GM19452 (cell line): Measurements from ENCODE around the gene PNPO.
A peak's percentile ranks its signal among the peaks of the same experiment; 100 is the strongest.
"Not testable (repeated sequence)": the region's sequence is repeated elsewhere in the genome, so short reads cannot be mapped to it uniquely, and the experiment has no call there.

Source experiments
- ATAC-seq: cut with Tn5 transposase; IDR thresholded peaks from one replicate; pipeline ENCODE4 v1.9.1; 2021; ENCODE audit not compliant: unreplicated experiment

The PNPO gene

DNA sequence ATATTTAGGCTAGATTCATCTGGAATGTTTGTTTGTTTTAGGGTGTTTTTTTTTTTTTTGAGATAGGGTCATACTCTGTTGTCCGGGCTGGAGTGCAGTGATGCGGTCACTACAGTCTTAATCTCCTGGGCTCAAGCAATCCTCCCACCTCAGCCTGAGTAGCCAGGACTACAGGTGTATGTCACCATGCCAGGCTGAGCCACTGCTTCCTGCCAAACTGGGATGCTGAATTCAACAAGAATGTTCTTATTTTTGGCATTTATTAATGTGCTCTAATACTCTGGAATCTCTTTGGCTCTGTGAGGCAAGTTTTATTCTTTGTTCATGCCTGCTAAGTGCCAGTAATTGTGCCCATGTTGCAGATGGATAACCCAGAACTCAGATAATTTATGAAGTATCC lies 23.8 kb upstream of the PNPO start:
- no peak for ATAC-seq

DNA sequence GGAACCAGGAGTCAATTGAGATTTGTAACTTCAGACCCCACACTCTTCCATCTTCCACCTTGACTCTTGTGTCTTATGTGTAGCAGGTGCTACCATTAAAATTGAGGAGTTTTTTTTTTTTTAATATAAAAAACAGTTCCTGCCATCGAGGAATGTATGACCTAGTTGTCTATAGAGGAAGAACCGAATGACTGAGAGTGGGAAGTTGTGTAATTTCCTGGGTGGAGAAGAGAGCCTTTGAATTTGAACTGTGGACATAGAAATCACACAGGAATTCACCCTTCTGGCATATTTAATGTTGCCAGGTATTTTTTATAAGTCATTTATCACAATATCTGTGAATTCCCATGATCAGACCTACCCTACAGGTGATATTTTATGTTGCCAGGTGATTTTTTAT lies 23.4 kb upstream of the PNPO start:
- ATAC-seq = no peak

DNA sequence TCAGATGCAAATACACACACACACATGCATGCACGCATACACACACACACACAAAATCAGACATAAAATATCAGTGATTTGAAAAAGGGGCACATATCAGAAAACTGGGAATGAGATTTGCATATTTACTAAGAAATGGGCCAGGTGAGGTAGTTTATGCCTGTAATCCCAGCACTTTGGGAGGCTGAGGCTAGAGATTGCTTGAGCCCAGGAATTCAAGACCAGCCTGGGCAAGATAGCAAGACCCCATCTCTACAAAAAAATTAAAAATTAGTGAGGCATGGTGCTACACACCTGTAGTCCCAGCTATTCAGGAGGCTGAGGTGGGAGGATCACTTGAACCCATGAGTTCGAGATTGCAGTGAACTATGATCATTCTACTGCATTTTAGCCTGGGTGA lies 22.4 kb upstream of the PNPO start:
- no peak for ATAC-seq

DNA sequence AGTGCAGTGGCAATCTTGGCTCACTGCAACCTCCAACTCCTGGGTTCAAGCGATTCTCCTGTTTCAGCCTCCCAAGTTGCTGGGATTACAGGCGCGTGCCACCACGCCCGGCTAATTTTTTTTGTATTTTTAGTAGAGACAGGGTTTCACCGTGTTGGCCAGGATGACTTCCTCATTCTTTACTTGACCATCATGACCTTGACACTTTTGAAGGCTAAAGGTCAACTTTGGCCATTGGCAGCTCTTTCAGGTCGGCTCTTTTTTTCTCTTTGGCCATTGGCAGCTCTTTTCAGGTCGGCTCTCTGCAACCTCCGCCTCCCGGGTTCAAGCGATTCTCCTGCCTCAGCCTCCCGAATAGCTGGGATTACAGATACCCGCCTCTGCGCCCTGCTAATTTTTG lies 21.5 kb upstream of the PNPO start:
- not testable (repeated sequence) for ATAC-seq

DNA sequence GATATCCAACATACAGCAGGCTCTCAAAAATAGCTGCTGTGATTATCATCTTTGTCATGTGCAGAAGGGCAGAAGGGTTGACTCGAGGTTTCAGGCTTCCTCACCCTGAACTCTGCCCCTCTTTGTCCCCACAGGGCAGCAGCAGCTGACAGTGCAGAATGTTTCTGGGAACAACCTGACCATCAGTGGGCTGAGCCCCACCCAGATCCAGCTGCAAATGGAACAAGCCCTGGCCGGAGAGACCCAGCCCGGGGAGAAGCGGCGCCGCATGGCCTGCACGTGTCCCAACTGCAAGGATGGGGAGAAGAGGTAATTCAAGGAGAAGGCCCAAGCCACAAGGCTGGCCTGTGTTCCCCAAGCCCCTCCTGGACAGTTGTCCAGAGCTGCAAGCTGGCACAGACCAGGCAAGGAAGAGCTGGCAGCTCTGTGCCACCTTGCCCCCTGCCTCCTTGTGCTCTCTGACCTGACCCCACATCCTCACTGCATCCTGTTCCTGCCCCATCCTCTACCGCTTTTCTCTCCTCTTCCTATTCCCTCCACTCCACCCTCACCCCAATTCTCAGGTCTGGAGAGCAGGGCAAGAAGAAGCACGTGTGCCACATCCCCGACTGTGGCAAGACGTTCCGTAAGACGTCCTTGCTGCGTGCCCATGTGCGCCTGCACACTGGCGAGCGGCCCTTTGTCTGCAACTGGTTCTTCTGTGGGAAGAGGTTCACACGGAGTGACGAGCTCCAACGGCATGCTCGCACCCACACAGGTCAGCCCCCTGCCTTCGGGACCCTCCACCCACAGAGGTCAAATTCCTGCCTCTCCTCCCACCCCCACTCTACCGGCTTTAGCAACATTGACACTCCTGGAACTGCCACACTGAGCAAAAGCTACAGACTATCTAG lies 16.3 kb upstream of the PNPO start:
- no peak for ATAC-seq

DNA sequence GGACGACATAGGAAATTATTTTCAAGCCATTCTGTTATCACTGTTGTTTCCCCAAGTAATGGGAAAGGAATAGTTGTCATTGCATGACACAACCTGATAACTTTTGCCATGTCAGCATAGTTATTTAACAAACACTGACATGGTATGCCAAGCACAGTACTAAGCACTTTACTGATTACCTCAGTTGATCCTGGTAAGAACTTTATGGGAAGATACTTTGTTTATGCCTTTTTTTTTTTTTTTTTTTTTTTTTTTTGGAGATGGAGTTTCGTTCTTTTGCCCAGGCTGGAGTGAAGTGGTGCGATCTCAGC lies 15.7 kb upstream of the PNPO start:
- no peak for ATAC-seq

DNA sequence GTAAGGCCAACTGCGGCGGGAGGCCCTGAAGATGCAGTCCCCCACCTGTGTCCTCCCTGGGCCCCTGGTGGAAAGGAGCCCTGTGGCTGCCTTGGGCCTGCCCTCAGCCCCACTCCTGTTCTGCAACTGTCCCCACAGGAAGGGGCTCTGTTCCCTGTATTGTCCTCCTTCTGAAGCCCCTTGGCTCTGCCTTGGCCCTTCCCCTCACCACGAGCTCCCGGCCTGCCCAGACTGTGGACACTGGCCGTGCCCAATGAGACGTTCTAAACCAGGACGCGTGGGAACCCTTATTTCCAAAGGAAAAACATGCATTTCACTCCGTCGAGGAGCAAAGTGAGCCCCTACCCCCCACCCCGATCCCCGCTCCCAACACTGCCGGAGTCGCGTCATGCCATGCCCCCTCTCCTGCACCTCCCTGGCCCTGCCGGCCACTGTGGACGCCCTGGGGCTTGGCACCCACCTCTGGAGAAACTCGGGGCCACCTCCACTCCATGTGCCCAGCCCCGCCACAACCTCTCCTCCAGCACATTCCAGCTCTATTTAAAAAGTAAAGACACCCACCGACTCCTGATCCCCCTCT lies 13.5 kb upstream of the PNPO start:
- ATAC-seq = no peak

DNA sequence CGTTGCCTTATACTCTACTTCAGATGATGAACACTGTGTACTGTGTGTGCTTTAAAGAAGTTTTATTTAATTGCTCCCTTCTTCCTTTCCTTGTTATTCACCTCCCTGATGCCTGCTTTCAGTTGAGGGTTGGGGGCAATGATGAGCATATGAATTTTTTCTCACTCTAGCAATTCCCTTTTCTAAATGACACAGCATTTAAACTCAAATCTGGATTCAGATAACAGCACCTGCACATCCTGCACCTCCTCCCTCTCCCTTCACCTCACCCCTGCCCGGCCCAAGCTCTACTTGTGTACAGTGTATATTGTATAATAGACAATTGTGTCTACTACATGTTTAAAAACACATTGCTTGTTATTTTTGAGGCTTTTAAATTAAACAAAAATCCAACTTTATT lies 13.0 kb upstream of the PNPO start:
- no peak for ATAC-seq

DNA sequence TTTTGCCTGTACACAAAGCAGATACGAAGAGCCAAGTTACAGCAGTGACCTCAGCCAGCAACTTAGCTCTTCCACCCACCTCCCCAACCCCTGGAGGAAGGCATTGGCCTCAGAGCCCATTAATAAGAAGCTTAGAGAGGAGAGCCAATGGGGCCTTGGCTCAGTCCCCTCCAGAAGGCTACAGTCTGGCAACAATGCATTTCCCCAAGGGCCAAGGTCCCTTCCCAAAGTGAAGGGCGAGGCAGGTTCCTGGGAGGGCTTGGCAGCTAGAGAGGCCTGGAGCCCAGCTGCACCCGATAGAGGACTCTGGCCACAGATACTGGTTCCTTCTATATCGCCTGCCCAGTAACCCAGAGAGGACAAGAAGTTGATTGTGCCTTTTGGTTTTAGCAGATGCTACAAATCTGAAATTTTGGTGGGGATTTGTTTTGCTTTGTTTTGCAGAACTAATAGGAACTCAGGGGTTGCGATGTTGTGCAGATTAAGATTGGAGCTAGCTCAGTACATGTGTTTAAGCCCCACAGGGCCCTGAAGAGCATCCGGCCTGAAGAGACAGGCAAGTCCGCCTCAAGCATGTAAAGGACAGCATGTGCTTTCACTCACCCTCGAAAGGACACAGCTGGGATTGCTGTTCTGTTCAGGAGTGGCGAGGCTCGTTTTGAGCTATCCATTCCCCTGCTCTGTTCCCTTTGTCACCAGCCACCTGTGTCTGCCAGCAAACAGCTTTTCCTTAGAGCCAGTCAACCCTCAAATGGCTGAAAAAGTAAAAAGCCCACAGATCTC lies 12.0 kb upstream of the PNPO start:
- no peak for ATAC-seq

DNA sequence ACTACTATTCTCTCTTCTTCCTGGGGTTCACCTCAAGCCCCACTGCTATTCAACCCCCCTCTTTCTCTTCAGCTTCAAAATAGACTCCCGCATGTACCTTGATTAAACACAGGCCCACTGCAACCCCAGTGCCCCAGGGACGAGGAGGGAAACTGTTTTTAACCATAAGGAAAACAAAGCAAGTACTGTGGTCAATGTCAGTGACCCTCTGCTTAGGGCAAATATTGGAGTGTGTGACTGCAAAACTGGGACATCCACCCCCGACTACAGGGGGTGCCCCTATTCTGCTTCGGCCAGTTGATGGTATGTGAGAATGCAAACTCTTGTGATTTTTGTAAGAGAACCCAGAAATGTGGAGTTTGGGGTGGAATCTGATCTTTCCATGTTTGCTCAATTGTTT lies 9.5 kb upstream of the PNPO start:
- ATAC-seq = no peak

DNA sequence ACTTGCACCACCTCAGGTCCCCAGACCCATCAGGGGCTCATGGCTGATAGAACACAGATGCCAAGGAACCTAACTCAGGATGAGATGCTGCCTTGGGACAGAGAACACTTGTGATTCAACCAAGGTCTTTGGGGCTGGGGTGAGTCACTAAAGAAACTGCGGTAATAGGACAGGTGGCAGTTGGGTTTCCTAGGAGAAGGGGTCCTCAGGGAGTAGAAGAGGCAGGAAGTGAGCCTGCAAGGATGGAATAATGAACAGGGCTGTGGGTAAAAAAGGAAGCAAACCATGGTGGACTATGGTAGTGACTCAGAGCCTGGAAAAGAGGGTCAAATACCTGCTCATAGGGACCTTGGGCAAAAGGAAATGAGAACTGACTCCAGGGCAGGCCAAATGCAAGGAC lies 6.5 kb upstream of the PNPO start:
- no peak for ATAC-seq

DNA sequence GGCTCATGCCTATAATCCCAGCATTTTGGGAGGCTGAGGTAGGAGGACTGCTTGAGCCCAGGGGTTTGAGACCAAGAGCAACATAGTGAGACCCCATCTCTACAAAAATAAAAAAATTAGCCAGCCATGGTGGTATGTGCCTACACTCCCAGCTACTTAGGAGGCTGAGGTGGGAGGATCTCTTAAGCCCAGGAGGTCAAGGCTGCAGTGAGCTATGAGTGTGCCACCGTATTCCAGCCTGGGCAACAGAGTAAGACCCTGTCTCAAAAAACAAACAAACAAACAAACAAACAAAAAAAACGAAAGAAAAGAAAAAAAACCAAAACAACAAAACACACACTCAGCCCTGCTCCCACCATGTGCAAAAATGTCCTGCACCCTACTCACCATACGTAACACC lies 5.9 kb upstream of the PNPO start:
- not testable (repeated sequence) for ATAC-seq

DNA sequence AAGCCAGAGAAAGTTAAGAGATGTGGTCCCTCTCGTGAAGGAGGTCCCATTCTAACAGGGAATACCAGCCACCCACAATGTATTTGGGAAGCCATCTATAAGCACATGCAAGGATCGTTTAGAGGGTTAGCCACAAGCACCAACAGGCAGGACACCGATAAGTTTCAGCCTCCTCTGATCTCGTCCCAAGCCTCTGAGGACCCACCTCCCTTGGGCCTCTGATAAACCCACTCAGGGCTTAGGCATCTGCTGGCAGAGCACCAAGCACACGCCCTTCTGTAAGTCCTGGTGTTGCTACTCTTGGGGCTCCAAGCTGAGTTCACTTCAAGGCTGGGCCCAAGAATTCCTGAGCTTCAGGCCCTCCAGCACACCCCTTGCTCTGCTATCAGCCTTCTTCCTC lies 5.4 kb upstream of the PNPO start:
- no peak for ATAC-seq

DNA sequence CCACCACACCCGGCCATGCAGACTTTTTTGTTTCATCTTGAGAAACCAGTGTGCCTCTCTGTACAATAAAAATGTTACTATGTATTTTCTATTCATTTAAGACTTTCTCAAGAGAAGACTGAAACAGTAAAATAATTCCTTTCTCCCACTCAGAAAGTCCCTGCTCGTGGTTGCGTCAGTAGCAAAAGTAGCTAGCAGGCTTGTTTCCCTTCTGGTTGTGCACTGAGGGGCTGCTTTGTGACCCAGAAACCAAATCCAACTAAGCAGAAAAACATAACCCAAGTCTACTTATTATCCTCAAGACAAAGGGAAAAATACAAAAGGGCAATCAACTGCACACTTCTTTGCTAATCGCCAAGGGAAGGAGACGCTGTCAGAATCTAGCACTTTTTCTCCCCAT lies 3.4 kb upstream of the PNPO start:
- no peak for ATAC-seq

DNA sequence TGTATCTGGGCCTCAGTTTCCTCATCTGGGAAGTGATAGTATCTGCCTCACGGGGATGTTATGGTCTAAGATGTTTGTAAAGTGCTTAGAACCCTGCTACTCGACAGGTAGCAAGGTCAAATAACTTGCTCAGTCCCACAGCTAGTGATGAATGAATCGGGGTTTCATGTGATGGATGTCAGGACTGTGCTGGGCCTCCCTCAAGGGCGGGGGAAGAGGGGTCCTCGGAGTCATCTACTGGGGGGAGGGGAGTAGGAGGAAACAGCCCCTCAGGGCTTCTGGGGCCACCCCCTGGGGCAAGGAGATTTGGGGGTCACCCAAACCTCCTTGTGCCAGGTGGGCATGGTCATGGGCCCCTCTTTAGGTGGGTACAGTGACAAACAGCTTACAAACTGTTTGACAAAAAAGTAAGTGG lies 732 bp downstream of the PNPO start:
- no peak for ATAC-seq

DNA sequence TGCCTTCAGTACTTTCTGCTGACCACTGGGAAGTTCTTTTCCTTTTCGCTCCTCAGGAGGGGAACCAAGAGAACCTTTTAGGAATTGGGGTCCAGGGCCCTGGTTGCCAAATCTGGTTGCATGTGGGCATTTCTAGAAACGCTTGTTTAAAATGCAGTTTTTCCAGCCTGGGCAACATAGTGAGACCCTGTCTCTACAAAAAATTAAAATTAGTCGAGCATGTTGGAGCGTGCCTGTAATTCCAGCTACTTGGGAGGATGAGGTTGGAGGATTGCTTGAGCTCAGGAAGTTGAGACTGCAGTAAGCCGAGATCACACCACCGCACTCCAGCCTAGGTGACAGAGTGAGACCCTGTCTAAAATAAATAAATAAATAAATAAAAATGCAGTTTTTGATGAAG lies 1.2 kb downstream of the PNPO start:
- no peak for ATAC-seq

DNA sequence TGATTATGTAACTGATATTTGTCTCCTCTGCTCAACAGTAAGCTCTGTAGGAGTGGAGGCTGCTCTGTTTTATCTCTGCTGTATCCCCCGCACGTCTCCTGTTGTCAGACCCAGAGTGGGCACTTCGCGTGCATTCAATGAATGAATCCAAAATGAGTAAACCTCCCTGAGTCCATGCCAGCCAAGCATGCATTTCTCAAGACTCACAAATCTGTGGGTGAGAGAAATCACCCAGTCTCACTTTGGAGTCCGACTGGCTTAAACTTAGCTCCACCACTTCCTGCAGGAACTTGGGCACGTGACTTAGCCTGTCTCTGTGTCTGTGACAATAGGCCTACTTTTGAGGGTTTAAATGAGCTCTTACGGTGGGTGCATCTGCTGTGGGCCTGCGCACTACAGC lies 3.7 kb downstream of the PNPO start:
- ATAC-seq = no peak

DNA sequence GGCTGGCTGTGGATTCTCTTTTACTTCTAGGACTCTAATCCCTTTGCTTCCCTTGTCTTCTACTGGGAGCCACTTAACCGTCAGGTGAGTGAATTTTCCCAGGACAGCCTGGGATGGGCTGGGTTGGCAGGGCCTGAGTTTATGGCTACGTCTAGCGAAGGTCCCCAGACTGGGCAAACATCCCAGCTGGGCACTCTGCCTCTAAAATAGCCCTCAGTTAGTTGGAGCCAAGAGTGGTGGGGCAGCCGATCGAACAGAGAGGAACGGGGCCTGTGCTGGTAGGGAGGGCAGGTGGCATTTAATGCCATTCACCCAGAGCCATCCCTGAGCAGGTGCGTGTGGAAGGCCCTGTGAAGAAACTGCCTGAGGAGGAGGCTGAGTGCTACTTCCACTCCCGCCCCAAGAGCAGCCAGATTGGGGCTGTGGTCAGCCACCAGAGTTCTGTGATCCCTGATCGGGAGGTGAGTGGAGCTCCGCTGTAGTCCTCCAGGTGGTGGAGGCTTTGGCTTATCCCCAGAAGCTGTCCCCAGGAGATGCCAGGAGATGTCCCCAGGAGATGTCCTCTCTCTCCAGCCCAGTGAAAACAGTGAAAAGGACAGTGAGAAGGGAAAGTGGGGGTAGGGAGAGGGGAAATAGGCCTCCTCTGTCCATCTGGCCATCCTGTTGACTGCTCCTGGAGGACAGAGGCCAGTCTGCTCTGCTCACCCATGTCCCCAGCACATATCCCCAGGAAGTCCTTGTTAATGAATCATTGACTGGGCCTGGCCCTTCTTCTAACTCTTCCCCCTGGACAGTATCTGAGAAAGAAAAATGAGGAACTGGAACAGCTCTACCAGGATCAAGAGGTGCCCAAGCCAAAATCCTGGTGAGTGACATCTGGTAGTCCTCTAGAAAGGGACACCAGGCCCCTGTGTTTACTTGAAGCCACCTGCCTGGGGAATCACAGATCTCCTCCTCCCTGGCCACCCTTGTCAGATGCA lies 4.4 kb downstream of the PNPO start:
- no peak for ATAC-seq

DNA sequence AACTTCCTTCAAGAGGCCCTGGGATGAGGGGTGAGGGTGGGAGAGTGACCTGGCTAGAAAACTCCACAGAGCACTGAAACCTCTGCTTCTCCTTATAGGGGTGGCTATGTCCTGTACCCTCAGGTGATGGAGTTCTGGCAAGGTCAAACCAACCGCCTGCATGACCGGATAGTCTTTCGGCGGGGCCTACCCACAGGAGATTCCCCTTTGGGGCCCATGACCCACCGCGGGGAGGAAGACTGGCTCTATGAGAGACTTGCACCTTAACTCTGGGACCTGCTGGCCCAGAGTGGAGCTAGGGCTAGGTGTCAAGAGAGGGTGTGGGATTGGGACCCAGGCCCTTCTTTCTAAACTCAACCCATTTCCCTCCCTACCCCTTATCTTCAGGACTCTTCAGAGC lies 5.1 kb downstream of the PNPO start:
- no peak for ATAC-seq

DNA sequence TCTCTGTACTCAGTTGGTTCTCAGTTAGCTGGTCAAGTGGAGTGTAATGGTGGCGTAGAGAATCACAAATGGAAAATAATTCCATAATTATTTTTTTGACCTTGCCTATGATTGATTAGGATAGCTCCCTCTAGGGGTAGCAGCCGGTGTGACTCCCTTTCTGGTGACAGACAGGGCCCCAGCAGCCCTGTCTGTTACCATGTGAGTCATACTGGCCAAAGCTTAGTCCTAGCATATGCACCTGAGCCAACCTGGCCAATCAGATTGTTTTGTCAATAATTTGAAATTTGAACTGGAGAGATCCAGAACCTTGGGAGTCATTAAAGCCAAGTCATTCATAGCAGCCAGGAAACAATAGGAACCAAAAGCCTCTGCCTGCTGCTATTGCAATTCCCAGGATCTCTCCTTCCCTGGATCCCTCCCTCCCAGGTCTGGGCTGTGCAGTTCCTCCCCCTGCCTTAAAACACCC lies 5.6 kb downstream of the PNPO start:
- peak; percentile 55 for ATAC-seq

DNA sequence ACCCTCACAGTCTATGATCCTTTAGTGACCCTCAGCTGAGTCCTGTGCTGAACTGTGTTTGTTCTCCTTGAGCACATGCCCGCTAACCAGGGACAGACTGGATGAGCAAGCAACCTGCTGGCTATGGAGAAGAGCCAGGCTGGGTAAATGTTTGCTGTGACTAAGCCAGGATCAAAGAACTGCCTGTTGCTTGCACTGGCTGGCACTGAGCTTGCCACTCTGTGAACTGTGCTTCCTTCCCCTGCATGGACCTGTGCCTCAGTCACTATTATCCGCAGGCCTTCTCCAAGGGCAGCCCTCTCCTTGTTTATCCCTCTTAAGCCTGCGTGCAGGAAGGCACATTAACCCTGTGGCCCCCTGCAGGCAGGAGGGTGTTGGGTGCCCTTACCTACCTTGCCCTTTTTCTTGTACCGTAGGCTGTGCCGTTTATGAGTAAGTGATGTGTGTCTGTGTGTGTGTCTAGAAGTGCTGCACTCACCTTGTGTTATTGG lies 7.4 kb downstream of the PNPO start:
- no peak for ATAC-seq
